DND-41 (cell line): Measurements from ENCODE around the gene TAS1R3.

Experiments used
- EZH2 ChIP-seq: IDR thresholded peaks from 3 replicates; pipeline ENCODE4 v1.6.1; 2012; ENCODE audit warnings: borderline replicate concordance, low read depth, mild to moderate bottlenecking, moderate library complexity, low read length, inconsistent platforms; ENCODE audit not compliant: severe bottlenecking
- TF ChIP-seq, protein P1 (sequence below): IDR thresholded peaks from 2 replicates; pipeline ENCODE4 v1.5.1; 2012; ENCODE audit warnings: borderline replicate concordance, low read length, moderate library complexity, mild to moderate bottlenecking; ENCODE audit not compliant: poor library complexity, severe bottlenecking; ENCODE audit errors: extremely low read depth

- TF ChIP-seq, protein P1, sequence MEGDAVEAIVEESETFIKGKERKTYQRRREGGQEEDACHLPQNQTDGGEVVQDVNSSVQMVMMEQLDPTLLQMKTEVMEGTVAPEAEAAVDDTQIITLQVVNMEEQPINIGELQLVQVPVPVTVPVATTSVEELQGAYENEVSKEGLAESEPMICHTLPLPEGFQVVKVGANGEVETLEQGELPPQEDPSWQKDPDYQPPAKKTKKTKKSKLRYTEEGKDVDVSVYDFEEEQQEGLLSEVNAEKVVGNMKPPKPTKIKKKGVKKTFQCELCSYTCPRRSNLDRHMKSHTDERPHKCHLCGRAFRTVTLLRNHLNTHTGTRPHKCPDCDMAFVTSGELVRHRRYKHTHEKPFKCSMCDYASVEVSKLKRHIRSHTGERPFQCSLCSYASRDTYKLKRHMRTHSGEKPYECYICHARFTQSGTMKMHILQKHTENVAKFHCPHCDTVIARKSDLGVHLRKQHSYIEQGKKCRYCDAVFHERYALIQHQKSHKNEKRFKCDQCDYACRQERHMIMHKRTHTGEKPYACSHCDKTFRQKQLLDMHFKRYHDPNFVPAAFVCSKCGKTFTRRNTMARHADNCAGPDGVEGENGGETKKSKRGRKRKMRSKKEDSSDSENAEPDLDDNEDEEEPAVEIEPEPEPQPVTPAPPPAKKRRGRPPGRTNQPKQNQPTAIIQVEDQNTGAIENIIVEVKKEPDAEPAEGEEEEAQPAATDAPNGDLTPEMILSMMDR, result no peak
- no peak for TF ChIP-seq EZH2
These were observed at the start of gene TAS1R3 for GRCh38 chr1:1331068-1331965.
